IPS-18c (cell line): ENCODE results near the gene CPN2.

Experiments used
- H3K4me3 ChIP-seq: 2 replicates; pipeline ENCODE4 v1.7.0; 2013; ENCODE audit warnings: low read depth, mild to moderate bottlenecking, low read length, moderate library complexity; ENCODE audit not compliant: insufficient read depth
- H3K9me3 ChIP-seq: one replicate; pipeline ENCODE4 v1.6.1; 2013; ENCODE audit warnings: mild to moderate bottlenecking, low read length, moderate library complexity; ENCODE audit not compliant: control insufficient read depth, insufficient read depth

Gene CPN2

GRCh38 chr3:194326192-194326967, 24.7 kb downstream of the CPN2 start:
- H3K9me3 ChIP-seq = no peaks in the 10 kb centered on the region
- H3K4me3 ChIP-seq = no peak overlapping the region

GRCh38 chr3:194325424-194326153, 25.5 kb downstream of the CPN2 start:
- Histone ChIP-seq H3K4me3 (no peak overlapping the region), H3K9me3 (no peaks in the 10 kb centered on the region)

- H3K9me3 ChIP-seq = peaks cover 2% of the 10 kb centered on the region
- no peak overlapping the region for H3K4me3 ChIP-seq
Measured at GRCh38 chr3:194324823-194325327, 26.3 kb downstream of the CPN2 start.

GRCh38 chr3:194323785-194324735, 27.1 kb downstream of the CPN2 start:
- peaks cover 3% of the 10 kb centered on the region for H3K9me3 ChIP-seq
- no peak overlapping the region for H3K4me3 ChIP-seq

GRCh38 chr3:194322678-194323211, 28.4 kb downstream of the CPN2 start:
- Histone ChIP-seq H3K4me3 (no peak overlapping the region), H3K9me3 (peaks cover 6% of the 10 kb centered on the region)

- H3K9me3 ChIP-seq = peaks cover 6% of the 10 kb centered on the region
- no peak overlapping the region for H3K4me3 ChIP-seq
Measured at GRCh38 chr3:194321693-194322640, 29.2 kb downstream of the CPN2 start.

GRCh38 chr3:194320744-194321243, 30.3 kb downstream of the CPN2 start:
- H3K9me3 ChIP-seq = peaks cover 6% of the 10 kb centered on the region
- no peak overlapping the region for H3K4me3 ChIP-seq

GRCh38 chr3:194320100-194320499, 31.0 kb downstream of the CPN2 start:
- peaks cover 6% of the 10 kb centered on the region for H3K9me3 ChIP-seq
- no peak overlapping the region for H3K4me3 ChIP-seq

- Histone ChIP-seq H3K4me3 (peak overlapping the region; percentile 20; the same call in 1 of the 2 replicates), H3K9me3 (peaks cover 6% of the 10 kb centered on the region)
Measured at GRCh38 chr3:194318511-194319161, 32.5 kb downstream of the CPN2 start.

GRCh38 chr3:194316918-194317317, 34.2 kb downstream of the CPN2 start:
- no peak overlapping the region for H3K4me3 ChIP-seq
- peaks cover 6% of the 10 kb centered on the region for H3K9me3 ChIP-seq

- Histone ChIP-seq H3K4me3 (peak overlapping the region; percentile 29), H3K9me3 (peaks cover 6% of the 10 kb centered on the region)
Measured at GRCh38 chr3:194315965-194316361, 35.2 kb downstream of the CPN2 start.

- peak overlapping the region; percentile 43 for H3K4me3 ChIP-seq
- H3K9me3 ChIP-seq = peaks cover 6% of the 10 kb centered on the region
Measured at GRCh38 chr3:194315088-194315964, 35.8 kb downstream of the CPN2 start.

GRCh38 chr3:194314388-194315068, 36.6 kb downstream of the CPN2 start:
- Histone ChIP-seq H3K9me3 (peaks cover 2% of the 10 kb centered on the region), H3K4me3 (no peak overlapping the region)
